ENCODE data around the gene CPAMD8. TPM values are rescaled to one million over a fixed set of nuclear protein-coding genes. Genes with fewer than 3 reads are reported as not detected.

CPAMD8 gene
- total and polyA plus RNA-seq, 2 donors (not counting 3 experiments of a cell fraction or from before 2014, with no cell fraction given): 2.2 to 3.9 TPM

- H3K27ac ChIP-seq (ENCODE audit: insufficient read depth, low read depth, low read length): no peak overlapping the region
- no peaks in the 10 kb centered on the region for H3K79me2 ChIP-seq (ENCODE audit: control insufficient read depth, insufficient read depth, low read length)
- no peak for TF ChIP-seq CTCF (IDR thresholded peaks at IDR 0.05; ENCODE audit: extremely low read depth in 1 of 2, insufficient read depth in 1 of 2, low read depth in 1 of 2, low read length in 2 of 2)
- no peak overlapping the region for H3K4me3 ChIP-seq (replicated peaks in 1 of 3; ENCODE audit: insufficient read depth in 1 of 3, low read depth in 1 of 3, low read length in 3 of 3)
- no TSS peak for BruUV-seq (replicated peaks)
- no peaks in the 10 kb centered on the region for H3K36me3 ChIP-seq (ENCODE audit: control insufficient read depth in 2 of 2, extremely low read depth in 1 of 2, insufficient read depth in 2 of 2, low read length in 2 of 2)
- no peaks in the 10 kb centered on the region for H3K4me1 ChIP-seq (ENCODE audit: control insufficient read depth, extremely low read depth, insufficient read depth, low read length)
- H3K9me1 ChIP-seq (replicated peaks; ENCODE audit: control insufficient read depth, extremely low read depth, insufficient read depth, low read length): no peaks in the 10 kb centered on the region
- H3K9ac ChIP-seq (replicated peaks; ENCODE audit: extremely low read depth, insufficient read depth, low read length): no peak overlapping the region
- intact Hi-C loops (cut with micrococcal nuclease): no loop called here
- no peaks in the 10 kb centered on the region for H3K27me3 ChIP-seq (ENCODE audit: control insufficient read depth in 2 of 2, insufficient read depth in 2 of 2, low read length in 2 of 2)
- H3K4me2 ChIP-seq (ENCODE audit: insufficient read depth, low read length): no peak overlapping the region
- POLR2A ChIA-PET: no interaction called here
- H2AFZ ChIP-seq (ENCODE audit: low read depth, low read length): no peak overlapping the region
- no peak for DNase-seq (ENCODE audit: low read depth, low spot score)
- no peaks in the 10 kb centered on the region for H4K20me1 ChIP-seq (replicated peaks; ENCODE audit: control insufficient read depth, extremely low read depth, insufficient read depth, low read length)
- dilution Hi-C loops (cut with MboI; ENCODE audit: extremely low pct_ligation_motif_present, low sequenced_read_pairs): no loop called here
- CTCF ChIA-PET: no interaction called here
- FAIRE-seq: no peak
- no peaks in the 10 kb centered on the region for H3K9me3 ChIP-seq (replicated peaks; ENCODE audit: control insufficient read depth, insufficient read depth, low read length)
These were observed 47.5 kb downstream of the CPAMD8 start for GRCh38 chr19:16978839-16979802.

- DNase-seq (ENCODE audit: low read depth, low spot score): no peak
- H3K79me2 ChIP-seq (ENCODE audit: control insufficient read depth, insufficient read depth, low read length): no peaks in the 10 kb centered on the region
- no peak overlapping the region for H3K4me3 ChIP-seq (replicated peaks in 1 of 3; ENCODE audit: insufficient read depth in 1 of 3, low read depth in 1 of 3, low read length in 3 of 3)
- no peak overlapping the region for H3K27ac ChIP-seq (ENCODE audit: insufficient read depth, low read depth, low read length)
- ChIA-PET POLR2A (no interaction called here), CTCF (no interaction called here)
- no peaks in the 10 kb centered on the region for H3K27me3 ChIP-seq (ENCODE audit: control insufficient read depth in 2 of 2, insufficient read depth in 2 of 2, low read length in 2 of 2)
- no peaks in the 10 kb centered on the region for H3K4me1 ChIP-seq (ENCODE audit: control insufficient read depth, extremely low read depth, insufficient read depth, low read length)
- no TSS peak for BruUV-seq (replicated peaks)
- H3K4me2 ChIP-seq (ENCODE audit: insufficient read depth, low read length): no peak overlapping the region
- H3K9me3 ChIP-seq (replicated peaks; ENCODE audit: control insufficient read depth, insufficient read depth, low read length): no peaks in the 10 kb centered on the region
- no peaks in the 10 kb centered on the region for H3K36me3 ChIP-seq (ENCODE audit: control insufficient read depth in 2 of 2, extremely low read depth in 1 of 2, insufficient read depth in 2 of 2, low read length in 2 of 2)
- H3K9ac ChIP-seq (replicated peaks; ENCODE audit: extremely low read depth, insufficient read depth, low read length): no peak overlapping the region
- FAIRE-seq: no peak
- H3K9me1 ChIP-seq (replicated peaks; ENCODE audit: control insufficient read depth, extremely low read depth, insufficient read depth, low read length): no peaks in the 10 kb centered on the region
- H2AFZ ChIP-seq (ENCODE audit: low read depth, low read length): no peak overlapping the region
- H4K20me1 ChIP-seq (replicated peaks; ENCODE audit: control insufficient read depth, extremely low read depth, insufficient read depth, low read length): no peaks in the 10 kb centered on the region
- no peak for TF ChIP-seq FOS (IDR thresholded peaks at IDR 0.05; ENCODE audit: borderline replicate concordance, insufficient read depth, low read length)
- TF ChIP-seq JUN (IDR thresholded peaks at IDR 0.05; ENCODE audit: borderline replicate concordance, insufficient read depth, insufficient read length, low read depth): no peak
- dilution Hi-C loops (cut with MboI; ENCODE audit: extremely low pct_ligation_motif_present, low sequenced_read_pairs): no loop called here
- intact Hi-C loops (cut with micrococcal nuclease): no loop called here
These were observed 48.5 kb downstream of the CPAMD8 start for GRCh38 chr19:16978156-16978555.

Measured in endothelial cell of umbilical vein (primary cell).